GM18520 (cell line): Measurements from ENCODE around the gene CTBP1.
A peak's percentile ranks its signal among the peaks of the same experiment; 100 is the strongest.

Experiments
- ATAC-seq: cut with Tn5 transposase; IDR thresholded peaks from one replicate; pipeline ENCODE4 v1.9.1; 2021; ENCODE audit not compliant: unreplicated experiment

Gene CTBP1

DNA sequence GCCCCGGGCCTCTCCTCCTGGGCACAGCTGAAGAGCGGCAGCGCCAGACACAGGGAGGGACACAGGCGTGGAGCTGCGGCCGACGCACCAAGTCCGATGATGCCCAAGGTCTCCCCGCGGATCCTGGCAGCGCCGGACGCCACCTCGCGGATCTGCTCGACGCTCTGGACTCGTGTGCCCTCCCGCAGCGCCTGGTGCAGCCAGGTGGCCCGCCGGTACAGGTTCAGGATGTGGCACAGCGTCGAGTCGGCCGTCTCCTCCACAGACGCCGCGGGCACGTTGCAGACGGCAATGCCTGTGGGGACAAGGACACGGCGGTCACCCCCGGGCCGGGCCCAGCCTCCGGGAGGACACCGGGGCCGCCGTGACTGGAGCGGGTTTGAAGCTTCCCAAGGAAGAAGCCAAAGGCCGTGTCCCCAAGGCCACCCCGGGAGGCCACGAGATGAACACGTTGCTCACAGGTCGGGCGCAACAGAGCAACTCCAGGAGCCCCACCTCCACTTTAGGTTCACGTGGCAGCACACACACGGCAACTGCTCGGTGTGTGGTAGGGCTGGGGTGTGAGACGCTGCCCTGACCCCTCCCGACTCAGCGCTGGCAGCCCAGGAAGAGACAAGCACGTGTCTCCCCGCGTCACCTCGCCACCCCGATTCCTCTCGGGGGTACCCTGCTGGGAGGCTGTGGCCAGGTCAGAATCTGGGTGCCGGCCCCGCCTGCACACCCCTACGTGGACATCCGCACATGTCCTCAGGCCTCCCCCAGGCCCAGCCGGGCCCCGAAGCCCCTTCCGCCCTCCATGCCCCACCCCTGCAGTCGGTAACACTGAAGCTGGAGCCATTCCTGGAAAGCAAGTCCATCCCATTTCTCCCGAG lies 23.4 kb downstream of the CTBP1 start:
- ATAC-seq, result no peak

DNA sequence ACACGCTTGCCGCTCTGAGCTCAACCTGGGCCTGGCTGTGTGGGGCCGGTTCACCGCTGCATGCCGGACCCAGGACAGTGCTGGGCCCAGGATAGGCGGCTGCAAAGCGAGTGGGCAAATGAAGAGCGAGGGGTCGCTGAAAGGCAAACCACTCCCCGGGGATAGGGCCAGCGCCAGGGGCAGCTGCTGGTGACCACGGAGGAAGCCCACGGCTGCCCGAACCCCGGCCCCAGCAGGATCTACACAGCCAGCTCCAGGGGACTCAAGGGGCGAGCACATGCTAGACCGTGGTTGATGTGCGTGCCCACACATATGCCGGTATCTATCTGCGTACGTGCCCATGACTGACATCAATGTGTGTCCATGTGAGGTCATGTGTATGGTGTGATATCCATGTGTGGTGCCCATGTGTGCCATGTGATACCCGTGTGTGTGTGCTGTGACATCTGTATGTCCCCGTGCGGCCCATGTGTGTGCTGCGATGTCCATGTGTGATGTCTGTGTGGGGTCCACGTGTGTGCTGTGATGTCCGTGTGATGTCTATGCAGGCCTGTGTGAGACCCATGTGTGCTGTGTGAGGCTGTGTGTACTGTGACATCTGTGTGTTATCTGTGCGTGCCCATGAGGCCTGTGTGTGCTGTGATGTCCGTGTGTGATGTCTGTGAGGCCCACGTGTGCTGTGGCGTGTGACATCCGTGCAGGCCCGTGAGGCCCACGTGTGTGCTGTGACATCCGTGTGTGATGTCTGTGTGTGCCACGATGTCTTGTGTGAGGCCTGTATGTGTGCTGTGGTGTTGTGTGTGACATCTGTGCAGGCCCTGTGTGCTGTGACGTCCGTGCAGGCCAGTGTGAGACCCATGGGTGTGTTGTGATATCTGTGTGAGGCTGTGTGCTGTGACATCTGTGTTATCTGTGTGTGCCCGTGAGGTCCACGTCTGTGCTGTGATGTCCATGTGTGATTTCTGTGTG lies 24.8 kb downstream of the CTBP1 start:
- ATAC-seq, result no peak

DNA sequence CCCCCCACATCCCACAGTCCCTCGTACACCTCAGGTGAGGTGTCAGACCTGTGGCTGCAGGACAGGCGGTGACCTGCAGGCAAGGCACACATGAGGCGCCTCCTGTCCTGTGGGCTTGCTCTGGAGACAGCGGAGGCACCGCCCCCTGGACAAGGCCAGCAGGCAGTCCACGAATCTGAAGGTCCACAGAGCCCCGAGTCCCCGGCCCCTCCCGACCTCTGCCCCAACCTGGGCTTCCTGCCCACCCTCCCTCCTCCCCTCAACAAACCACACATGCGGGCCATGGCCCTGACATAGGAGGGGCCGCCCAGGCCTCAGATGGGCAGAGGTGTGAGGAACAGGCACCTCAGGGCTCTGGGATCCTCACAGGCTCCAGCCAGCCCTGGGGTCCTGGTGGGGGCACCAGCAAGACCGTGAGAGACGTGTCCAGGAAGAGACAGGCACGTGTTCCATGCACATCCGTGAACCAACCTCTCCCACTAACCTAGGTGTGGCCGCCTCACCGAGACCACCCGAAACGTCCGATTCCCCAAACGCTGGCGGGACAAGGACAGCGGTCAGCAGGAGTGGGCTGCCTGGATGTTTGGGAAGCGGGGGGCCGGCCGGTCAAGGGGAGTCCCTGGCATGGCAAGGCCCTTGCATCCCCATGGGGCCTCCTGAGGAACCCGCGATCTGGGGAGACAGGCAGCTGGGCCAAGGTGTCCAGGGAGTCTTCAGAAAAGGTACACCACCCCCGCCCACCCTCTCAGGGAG lies 25.8 kb downstream of the CTBP1 start:
- no peak for ATAC-seq

DNA sequence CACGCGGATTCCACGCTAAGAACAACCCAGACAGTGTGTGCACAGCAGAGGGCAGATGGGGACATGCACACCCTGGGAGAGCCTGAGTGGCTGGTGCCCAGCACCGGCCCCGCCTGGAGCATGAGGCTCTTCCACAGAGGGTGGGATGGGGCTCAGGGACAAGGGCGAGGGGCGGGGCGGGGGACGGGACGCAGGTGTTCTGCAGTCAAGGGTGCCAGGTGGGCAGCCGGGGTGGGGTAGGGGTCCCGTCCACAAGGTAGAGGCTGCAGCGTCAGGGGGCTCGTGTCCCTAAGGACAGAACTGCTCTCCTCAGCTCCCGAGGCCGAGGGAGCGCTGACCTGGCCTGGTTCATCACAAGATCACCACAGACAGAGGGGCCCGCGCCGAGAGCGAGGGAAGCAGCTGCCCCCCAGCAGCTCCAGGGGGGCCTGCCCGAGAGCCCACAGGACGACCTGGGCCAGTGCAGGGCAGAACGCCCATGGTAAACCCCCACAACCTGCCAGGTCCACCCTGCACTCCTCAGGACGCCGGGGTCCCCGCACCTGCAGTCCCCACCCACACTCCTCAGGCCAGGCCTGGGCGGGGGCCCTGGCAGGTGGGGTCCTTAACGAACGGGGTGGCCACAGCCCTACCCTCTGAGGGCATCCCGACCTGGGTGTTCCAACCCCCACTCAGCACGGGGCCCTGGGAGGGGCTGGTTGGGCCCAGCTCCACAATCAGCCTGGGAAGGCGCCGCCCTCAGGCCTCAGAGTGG lies 26.7 kb downstream of the CTBP1 start:
- ATAC-seq, result no peak

DNA sequence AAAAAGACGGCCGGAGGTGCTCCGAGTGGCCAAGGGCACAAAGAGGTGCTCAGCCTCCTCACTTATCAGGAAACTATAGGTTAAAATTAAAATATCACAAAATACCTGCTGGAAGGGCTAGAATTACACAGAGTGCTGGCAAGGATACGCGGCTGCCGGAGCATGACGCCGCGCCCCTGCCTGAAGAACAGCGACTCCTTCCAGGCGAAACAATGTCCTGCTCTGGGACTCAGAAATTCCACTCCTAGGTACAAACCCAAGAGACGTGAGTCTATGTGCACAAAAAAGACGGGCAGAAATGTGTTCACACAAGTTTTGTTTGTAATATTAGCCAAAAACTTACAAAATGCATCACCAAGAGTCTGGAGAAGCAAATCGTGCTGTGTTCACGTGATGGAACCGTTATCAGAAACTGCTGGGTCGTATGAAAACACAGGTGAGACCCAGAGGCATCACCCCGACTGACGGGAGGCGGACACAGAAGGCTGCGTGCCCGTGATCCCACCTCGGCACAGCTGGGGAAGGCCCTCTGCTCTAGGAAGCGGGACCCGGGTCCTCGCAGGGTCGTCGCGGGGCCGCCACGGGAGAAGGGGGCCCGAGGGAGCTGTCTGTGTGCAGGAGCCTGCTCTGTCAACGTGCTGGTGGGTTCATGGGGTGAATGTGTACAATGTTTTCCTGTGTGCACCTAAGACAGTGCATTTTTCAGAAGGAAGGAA lies 27.6 kb downstream of the CTBP1 start:
- ATAC-seq, result no peak

DNA sequence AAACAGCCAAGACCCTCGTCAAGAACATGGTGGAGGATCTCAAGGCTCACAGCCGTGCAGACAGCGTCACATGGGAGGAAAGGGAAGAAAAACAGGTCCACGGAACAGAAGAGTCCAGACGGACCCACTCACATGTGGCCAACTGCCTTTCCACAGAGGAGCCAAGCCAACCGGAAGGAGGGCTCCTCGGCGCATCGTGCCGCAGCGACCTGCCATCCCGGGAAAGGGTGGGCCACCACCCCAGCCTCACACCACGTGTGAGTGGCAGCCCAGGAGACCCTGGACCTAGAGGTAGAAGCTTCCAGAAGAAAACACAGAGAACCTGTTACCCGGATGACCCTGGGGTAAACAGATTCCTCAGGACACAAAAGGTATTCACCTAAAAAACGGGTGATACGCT lies 28.4 kb downstream of the CTBP1 start:
- ATAC-seq, result no peak

DNA sequence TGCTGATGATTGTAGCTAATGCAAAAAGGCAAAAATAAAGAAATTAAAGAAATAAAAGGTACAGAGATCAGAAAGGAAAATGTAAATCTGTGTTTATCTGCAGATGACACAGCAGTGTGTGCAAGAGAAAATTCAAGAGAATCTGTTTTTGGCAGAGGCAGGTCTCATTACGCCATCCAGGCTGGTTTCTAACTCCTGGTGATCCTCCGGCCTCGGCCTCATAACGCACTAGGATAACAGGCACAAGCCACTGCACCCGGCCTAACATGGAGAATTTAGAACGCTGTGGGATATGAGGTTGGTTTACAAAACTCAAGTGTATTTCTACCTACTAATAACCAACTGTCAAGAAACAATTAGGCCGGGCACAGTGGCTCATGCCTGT lies 29.4 kb downstream of the CTBP1 start:
- no peak for ATAC-seq

DNA sequence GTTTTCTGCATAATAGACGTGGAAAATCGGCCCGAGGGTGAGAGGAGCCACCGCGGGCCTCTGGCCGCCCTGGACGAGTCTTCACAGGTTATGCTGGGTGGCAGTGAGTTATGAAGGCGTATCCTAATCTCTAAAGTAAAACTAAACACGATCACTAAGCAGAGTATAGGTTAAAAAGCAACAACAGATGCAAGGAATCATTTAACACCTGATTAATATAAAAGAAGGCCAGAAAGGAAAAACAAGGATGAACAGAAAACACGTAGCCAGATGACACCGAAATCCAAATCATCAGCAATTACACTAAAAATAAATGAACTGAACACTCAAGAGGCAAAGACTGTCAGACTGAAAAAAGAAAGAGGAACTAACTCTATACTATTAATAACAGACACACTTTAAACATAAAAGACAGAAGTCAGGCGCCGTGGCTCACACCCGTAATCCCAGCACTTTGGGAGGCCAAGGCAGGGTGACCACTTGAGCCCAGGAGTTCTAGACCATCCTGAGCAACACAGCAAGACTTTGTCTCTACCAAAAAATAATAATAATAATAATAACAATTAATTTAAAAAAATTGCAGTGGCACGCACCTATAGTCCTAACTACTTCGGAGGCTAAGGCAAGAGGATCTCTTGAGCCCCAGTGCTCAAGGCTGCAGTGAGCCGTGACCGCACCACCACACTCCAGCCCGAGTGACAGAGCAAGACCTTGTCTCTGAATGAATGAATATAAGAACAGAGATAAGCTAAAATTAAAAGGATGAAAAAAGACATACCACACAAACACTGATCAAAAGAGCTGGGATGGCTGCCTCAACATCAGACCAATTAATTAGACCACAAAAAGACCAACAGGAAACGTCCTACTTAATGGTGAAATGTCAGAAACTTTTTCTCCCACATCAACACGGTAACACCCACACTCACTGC lies 30.0 kb downstream of the CTBP1 start:
- peak; percentile 52 for ATAC-seq

DNA sequence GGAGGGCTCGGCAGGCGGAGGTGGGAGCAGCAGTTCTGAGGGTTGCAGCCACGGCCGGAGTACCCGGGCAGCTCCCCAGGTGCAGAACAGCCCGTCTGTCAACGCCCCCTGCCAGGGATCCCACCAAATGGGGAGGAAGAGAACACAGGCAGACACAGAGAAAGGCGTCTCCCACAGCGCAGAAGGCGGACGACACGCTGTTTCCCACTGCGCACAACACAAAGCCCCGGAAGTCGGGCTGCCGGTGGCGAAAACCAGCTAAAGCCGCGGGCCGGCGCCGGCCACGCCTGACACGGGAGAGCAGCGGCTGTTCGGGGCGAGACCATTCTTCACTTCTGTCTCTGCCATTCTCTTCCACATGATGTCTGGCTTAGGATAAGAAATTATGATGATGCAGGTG lies 31.6 kb downstream of the CTBP1 start:
- no peak for ATAC-seq

DNA sequence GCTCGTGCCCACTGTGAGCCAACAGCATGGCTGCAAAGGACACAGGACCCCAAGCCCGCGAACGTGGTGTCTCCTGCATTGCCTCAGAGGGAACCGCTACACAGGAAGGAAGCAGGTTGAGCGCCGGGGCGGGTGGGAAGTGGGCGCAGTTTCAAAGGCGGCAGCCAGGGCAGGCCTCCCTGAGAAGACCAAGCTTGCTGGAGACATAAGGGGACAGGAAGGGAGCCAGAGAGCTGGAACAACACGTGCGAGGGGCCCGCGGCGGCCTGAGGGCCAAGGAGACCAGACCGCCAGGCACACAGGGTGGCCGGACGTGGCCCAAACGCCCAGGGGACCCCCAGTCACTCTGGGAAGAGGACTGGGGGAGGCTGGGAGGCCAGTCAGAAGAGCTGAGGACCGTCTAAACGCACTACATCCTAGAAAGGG lies 32.0 kb downstream of the CTBP1 start:
- ATAC-seq, result no peak

DNA sequence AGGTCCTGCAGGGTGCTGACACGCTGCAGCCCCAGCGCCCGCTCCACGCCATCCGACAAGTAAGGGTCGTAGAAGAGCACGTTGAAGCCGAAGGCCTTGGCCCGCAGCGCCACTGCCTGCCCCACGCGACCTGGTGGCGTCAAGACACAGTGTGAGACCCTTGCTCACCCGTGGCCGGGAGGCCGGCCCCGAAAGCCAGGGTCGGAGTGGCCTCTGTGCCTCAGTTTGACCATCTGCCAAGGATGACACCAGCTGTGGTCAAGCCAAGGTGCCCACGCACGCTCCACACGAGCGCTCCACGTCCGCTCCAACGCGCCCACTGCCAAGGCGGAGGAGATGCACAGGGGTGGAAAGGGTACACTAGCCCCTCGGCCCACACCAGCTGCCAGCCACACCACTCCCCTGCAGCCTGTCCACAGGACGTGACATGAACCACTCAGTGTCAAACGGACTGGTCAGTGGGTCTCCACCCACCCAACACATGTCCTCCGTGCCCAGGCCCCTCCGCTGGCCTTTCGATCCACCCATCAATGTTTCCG lies 32.8 kb downstream of the CTBP1 start:
- no peak for ATAC-seq

DNA sequence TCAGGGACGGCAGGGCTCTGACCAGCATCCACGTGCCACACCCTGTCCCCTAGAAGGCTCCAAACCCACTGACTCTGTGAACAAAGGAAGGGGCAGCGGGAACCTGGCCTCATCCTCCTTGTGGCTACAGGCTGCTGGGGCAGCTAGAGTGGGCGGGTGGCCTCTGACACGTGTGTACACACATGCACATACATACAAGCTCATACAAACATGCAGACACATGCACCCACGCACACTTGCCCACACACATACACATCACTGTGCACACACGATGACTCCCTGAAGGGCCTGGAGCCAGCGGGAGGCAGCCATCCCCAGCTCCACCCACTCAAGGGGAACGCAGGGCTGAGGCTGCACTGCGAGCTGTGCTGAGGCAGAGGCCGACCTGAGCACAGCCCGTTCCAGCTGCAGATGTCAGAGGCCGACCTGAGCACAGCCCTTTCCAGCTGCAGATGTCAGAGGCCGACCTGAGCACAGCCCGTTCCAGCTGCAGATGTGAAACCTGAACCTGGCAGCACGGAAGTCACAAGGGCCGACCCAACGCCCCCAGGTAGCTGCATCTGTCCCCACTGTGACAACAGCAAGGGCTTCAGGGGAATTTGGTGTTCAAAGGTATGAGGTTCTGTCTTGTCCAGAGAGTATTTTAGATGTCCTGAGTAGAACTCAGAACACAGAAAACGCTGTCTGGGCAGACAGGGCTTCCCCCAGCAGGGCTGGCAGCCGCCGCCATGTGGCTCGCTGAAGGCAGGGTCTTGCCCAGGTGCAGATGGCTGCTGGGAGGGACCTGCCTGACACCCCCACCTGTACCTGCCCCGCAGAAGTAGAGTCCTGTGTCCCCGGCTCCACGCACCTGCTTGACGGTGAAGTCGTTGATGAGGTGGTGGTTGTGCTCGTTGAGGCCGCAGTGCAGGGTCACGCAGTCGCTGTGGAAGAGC lies 33.5 kb downstream of the CTBP1 start:
- peak; percentile 31 for ATAC-seq

DNA sequence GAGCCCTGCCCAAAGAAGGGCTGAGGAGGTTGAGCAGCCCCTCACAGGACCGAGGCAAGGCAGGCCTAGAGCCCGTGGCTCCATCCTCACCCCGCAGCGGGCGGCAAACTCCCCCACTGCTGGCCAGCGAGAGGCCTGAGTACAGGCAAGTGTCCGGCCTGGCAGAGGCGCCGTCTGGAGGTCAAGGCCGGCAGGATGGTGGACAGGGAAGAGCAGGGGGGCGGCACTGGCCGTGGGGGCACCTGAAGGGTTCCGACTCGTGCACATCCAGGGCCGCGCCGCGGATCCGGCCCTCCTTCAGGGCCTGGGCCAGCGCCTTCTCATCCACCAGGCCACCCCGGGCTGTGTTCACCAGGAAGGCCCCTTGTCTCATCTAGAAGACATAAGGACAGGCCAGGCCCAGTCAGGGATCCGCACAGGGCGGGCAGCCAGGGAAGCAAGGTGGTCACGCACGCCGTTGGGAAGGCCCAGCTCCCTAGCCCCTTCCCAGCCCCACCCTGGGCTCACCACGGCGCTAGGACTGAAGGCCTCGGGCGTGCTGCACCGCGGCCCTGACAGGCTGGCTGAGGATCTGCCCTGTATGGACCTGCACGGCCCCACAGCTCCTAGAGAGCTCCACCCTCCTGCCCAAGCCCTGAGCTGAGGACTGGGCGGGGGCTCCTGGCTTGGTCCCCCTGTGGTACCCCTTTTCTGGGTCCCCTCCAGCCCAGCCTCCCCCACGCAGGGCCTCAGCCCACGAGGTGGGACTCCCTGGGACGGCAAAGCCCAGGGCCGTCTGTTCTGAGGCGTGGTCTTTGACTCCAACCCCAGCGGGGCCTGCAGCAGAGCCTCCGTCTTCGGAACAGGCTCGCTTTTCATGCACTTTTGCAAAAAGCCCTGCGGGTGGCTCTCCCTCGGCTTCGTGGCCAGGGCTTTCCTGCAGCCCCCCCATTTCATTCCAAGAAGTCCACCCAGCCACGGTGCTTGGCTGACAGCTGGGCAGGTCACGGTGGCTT lies 34.5 kb downstream of the CTBP1 start:
- no peak for ATAC-seq

DNA sequence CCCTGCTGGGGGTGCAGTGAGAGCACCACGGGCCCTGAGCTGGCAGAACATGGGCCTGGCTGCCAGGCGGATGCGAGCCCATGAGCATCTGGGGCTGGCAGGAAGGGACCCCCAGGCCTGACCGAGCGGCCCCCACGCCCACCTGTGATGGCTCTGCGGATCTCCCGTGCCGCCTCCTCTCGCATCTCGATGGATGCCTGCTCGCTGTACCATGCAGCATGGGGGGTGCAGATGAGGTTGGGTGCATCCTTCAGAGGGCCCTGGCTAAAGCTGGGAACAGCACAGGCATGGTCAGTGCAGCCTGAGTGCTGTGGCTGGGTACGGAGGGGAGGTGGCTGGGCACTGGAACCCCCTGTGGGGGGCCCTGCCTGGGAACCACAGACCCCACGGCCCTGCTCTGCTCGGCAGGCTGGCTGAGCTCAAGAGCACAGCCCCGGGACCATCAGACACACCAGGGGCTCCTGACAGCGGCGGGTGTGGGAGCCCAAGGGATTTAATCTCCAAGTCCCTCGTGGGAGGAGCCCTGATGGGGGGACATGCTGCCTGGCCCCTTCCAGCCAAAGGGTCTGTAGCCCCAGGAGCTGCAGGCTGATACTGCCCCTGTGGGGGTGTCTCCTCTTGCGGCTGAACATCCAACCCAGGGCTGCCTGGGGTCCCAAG lies 35.5 kb downstream of the CTBP1 start:
- ATAC-seq, result no peak

DNA sequence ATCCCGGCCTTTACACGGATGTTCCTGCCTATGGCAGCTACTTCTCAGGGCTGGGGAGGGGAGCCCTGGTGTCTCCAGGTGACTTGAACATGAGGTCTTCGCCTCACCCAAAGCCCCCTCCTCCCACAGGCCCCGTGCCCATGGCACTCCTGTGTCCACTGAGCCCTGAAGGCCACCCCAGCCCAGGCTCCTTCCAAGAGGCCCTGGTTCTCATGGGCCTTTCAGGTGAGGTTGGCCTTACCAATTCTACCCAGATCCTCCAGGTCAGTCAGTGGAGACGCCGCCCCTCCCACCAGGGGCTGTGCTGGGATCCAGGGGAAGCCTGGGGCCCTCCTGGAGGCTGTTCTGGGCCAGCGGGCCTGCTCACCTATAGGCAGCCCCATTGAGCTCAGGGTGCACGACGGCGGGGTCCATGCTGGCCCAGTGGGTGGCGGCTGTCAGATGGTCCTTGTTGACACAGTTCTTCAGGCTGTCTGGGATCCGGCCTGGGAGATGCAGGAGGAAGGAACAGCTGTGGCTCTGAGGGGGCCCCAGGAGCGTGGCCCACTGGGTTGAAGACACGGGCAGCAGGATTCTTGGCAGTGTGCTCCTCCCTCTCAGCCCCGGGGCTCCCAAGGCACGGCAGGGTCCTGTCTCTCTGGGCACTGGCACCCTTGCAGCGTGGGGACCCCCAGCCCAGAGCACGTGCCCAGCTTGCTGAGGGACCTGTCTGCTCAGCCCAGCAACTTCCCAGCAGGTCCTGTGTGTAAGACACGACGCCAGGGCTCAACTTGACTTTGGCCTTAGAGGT lies 36.2 kb downstream of the CTBP1 start:
- no peak for ATAC-seq
